Motor neuron (in vitro differentiated cells): ENCODE measurements around the gene SAMD4A. TPM values are rescaled to one million over a fixed set of nuclear protein-coding genes. Genes with fewer than 3 reads are reported as not detected.
A peak's percentile ranks its signal among the peaks of the same experiment; 100 is the strongest.

Experiments
- ATAC-seq, 8 experiments: fragments of 200-7000 bp; cut with Tn5 transposase; replicated peaks in 6 of 8; 2 replicates each; pipeline ENCODE4 v1.8.0; 2021; ENCODE audit warnings: mild to moderate bottlenecking in 8 of 8, moderate library complexity in 8 of 8
- H3K27ac ChIP-seq, 2 donors: fragments of 250-450 bp; sonication (Bioruptor Pico); 2 replicates each; pipeline ENCODE4 v1.9.0; 2021; ENCODE audit warnings: antibody characterized with exemption in 2 of 2, mild to moderate bottlenecking in 2 of 2, moderate library complexity in 1 of 2
- H3K4me1 ChIP-seq, 2 donors: fragments of 250-450 bp; sonication (Bioruptor Pico); replicated peaks in 1 of 2; 2 replicates each; pipeline ENCODE4 v1.6.1; 2021; ENCODE audit warnings: antibody characterized with exemption in 2 of 2, mild to moderate bottlenecking in 2 of 2, moderate library complexity in 1 of 2
- H3K4me3 ChIP-seq, 5 donors: fragments of 250-450 bp; sonication (Bioruptor Pico); 2 replicates each; pipeline ENCODE4 v1.9.0; 2021; ENCODE audit warnings: antibody characterized with exemption in 5 of 5, mild to moderate bottlenecking in 5 of 5, moderate library complexity in 4 of 5
- WGBS, 10 experiments: fragments of 450-650 bp; shearing (Covaris generic); methylation state at CpG; one replicate each; pipeline ENCODE4 v1.0.0; 2022; 5-methylcytosine and 5-hydroxymethylcytosine counted together
- in situ Hi-C, 9 experiments: fragments of 400-800 bp; cut with MboI; loops; one replicate each; pipeline ENCODE4 v1.15.0; 2021; ENCODE audit warnings: low sequenced_read_pairs in 9 of 9, low pct_unique_long_range_greater_than_20kb in 2 of 9; ENCODE audit not compliant: unreplicated experiment in 9 of 9
- total RNA-seq, 8 experiments: library from RNA; unstranded; fragments of 300-600 nt; gene quantifications; 2 replicates each; pipeline versions ENCODE4 v1.2.3 to v1.2.4, GENCODE V29; 2022

SAMD4A gene
- total RNA-seq, 8 experiments from 2014 or later: 2.1 to 38.6 (median 9.9) TPM

GRCh38 chr14:54550514-54550913 lies 16.4 kb upstream of the SAMD4A start:
- ATAC-seq: no peak
- in situ Hi-C loops: loop anchor here in 4 of 9 experiments (25.0 kb wide), 3 partner anchors 137 to 237 kb away; no protein-coding TSS in a partner anchor

DNA sequence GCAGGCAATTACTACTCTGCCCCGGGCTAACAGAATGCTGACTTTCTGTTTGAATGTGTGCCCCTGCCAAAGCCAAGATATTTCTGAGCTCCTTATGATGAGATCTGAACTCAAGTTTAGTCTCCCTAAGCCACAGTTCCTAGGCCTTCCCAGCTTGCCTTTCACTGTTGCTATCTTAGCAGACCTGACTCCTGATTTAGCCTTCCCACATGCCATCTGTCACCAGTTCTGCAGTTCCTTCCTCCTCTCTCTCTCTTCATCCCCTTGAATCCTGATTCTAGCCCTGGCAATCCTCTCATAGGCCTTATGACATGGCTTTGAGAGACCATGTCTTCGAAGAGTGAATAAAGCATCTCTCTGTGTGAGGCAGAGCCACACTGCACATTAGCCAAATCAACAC lies 12.5 kb upstream of the SAMD4A start:
- Histone ChIP-seq H3K4me3 (no peak overlapping the region), H3K27ac (no peak overlapping the region), H3K4me1 (no peaks in the 10 kb centered on the region)
- in situ Hi-C loops: loop anchor here in 4 of 9 experiments (25.0 kb wide), 3 partner anchors 133 to 233 kb away; no protein-coding TSS in a partner anchor
- 40 to 100% (median 100%) methylated on average over 1 to 2 of the region's 2 CpGs; no CpG with 5 or more reads in 3 of the 10 experiments for WGBS, 10 experiments
- ATAC-seq: no peak

More at GRCh38 chr14:54550514-54550913, 16.4 kb upstream of the SAMD4A start:
- 30 to 100% (median 82%) methylated on average over 1 of the region's 1 CpG; no CpG with 5 or more reads in 2 of the 10 experiments for WGBS, 10 experiments
- Histone ChIP-seq H3K27ac (no peak overlapping the region), H3K4me3 (no peak overlapping the region), H3K4me1 (no peaks in the 10 kb centered on the region)

GRCh38 chr14:54555651-54556050 lies 11.3 kb upstream of the SAMD4A start:
- WGBS, 10 experiments: 67 to 100% (median 100%) methylated on average over 1 to 2 of the region's 2 CpGs; no CpG with 5 or more reads in 1 of the 10 experiments
- no peak overlapping the region for H3K27ac ChIP-seq
- ATAC-seq: no peak
- H3K4me3 ChIP-seq: no peak overlapping the region
- H3K4me1 ChIP-seq: no peaks in the 10 kb centered on the region
- in situ Hi-C loops: loop anchor here in 4 of 9 experiments (25.0 kb wide), 3 partner anchors 132 to 232 kb away; no protein-coding TSS in a partner anchor

DNA sequence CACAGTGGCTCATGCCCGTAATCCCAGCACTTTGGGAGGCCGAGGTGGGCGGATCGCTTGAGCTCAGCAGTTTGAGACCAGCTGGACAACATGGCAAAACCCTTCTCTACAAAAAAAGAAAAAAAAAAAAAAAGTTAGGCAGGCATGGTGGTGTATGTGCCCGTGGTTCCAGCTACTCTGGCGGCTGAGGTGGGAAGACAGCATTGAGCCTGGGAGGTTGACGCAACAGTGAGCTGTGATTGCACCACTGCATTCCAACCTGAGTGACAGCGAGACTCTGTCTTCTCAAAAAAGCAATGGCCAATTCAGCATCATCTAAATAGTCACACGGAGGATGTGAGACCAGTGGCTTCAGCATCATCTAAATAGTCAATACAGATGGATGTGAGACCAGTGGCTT lies 10.4 kb upstream of the SAMD4A start:
- Histone ChIP-seq H3K27ac (no peak overlapping the region), H3K4me1 (no peaks in the 10 kb centered on the region), H3K4me3 (no peak overlapping the region)
- WGBS, 10 experiments: 60 to 100% (median 87%) methylated on average over 1 to 9 of the region's 9 CpGs
- peak in 1 of 8 experiments; percentile 36 for ATAC-seq
- in situ Hi-C loops: loop anchor here in 4 of 9 experiments (25.0 kb wide), 3 partner anchors 131 to 231 kb away; no protein-coding TSS in a partner anchor

DNA sequence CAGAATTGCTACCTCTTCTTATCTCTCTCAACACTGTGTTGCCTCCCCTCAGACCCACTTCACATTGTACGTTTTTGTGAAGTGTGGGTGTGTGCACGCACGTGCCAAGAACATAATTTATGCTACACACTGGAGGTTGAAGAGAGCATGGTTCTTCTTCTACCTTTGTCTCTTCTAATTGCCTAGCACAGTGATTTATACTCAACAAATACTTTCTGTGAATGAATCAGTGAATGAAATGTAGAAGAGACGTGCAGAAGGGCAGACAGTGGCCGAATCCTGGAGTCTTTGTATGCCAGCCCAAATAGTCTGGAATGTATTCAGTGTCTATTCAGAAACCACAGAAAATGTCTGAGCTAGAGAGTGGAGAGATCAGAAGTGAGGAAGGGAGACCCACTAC lies 4.6 kb upstream of the SAMD4A start:
- in situ Hi-C loops: loop anchor here in 5 of 9 experiments (10.0 to 25.0 kb wide), 4 partner anchors 125 to 225 kb away; no protein-coding TSS in a partner anchor
- 0 to 44% (median 22%) methylated on average over 1 to 5 of the region's 5 CpGs; no CpG with 5 or more reads in 2 of the 10 experiments for WGBS, 10 experiments
- no peak overlapping the region for H3K4me3 ChIP-seq
- H3K4me1 ChIP-seq: no peaks in the 10 kb centered on the region
- H3K27ac ChIP-seq: no peak overlapping the region
- peak in 1 of 8 experiments; percentile 0 for ATAC-seq

DNA sequence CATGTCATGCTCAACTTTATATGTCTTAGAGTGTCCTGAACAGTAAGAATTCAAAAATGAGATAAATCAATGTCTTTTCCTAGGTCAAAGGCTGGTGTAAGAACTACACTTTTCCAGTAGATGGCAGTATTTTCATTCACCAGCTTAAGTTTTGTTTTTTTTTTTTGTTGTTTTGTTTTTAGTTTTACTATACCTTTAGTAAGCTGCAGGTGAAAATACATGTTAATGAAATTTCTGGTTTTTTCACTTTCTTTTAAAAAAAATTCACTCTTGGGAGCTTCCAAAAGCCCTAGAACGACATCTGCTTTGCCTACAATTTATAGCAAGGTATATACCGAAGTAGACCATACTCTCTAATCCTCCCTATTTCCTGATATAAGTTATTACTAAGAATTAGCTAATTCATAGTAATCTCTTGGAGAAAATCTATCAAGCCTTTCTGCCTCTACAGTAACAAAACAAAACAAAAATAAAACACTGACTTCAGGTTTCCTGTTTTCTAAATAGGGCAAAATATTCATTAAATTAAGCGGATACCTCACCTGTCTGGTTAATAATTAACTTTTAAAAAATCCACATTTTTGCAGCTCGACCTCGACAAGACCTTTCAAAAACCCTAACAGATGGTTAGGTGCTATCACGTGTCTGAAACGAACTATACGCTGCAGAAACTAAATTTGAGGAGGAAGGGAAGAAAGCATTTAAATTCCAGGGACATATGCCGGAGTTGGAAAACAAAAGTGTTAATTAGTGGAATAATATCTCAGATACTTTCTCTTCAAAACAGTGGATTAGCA lies 2.7 kb upstream of the SAMD4A start:
- 1 to 30% (median 14%) methylated on average over 3 to 9 of the region's 9 CpGs for WGBS, 10 experiments
- Histone ChIP-seq H3K4me1 (peaks cover 3 to 6% of the 10 kb centered on the region in 2 donors), H3K4me3 (peak overlapping the region in 2 of 5 donors; percentile 74 to 78), H3K27ac (no peak overlapping the region)
- in situ Hi-C loops: loop anchor here in 5 of 9 experiments (10.0 to 25.0 kb wide), 4 partner anchors 123 to 223 kb away; no protein-coding TSS in a partner anchor
- no peak for ATAC-seq

DNA sequence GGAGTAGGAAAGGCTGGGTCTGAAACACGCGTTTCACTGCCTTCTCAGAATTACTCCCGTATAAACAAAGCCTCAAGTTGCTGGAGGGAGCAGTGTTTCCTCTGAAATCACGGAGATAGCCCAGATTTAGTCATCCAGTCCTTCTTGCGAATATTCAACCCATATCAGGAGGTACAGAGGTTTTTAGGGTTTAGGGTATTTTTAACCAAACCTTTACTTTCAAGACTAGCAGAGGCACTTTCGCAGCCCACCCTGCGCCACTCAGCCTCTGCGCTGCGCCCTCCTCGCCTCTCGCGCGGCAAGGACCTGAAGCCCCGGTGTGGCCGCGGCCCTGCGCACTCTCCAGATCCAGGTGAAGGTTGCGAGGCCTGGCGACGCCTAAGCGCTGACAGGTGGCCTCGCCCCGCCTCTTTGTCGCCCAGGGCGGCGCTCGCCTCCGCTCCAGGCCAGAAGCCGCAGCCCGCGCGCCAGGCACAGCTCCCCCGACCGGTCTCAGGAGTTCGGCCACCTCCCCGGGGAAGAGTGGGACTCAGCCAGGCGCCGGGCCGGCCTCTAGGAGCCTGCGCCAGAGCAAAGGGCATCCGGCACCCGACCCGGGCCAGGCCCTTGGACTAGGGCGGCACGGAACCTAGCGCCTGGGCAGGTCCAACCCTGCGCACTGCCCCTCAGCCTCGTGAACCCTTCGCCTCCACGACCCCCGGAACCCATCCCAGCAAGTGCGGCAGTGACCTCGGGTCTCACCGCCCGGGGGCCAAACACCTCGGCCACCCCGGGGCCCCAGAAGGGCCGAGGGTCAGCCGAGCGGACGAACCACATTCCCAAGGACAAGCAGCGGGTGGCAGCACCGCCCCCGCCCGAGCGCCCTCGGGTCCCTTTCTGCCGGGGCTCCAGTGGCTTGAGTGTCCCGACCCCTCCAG lies 1.8 kb upstream of the SAMD4A start:
- Histone ChIP-seq H3K27ac (no peak overlapping the region), H3K4me1 (peaks cover 3 to 8% of the 10 kb centered on the region in 2 donors), H3K4me3 (peak overlapping the region; percentile 73 to 85 (median 78))
- 0 to 19% (median 0%) methylated on average over 3 to 7 of the region's 69 CpGs; no CpG with 5 or more reads in 2 of the 10 experiments for WGBS, 10 experiments
- ATAC-seq: peak; percentile 5 to 45 (median 30)
- in situ Hi-C loops: loop anchor here in 5 of 9 experiments (10.0 to 25.0 kb wide), 4 partner anchors 122 to 222 kb away; no protein-coding TSS in a partner anchor

DNA sequence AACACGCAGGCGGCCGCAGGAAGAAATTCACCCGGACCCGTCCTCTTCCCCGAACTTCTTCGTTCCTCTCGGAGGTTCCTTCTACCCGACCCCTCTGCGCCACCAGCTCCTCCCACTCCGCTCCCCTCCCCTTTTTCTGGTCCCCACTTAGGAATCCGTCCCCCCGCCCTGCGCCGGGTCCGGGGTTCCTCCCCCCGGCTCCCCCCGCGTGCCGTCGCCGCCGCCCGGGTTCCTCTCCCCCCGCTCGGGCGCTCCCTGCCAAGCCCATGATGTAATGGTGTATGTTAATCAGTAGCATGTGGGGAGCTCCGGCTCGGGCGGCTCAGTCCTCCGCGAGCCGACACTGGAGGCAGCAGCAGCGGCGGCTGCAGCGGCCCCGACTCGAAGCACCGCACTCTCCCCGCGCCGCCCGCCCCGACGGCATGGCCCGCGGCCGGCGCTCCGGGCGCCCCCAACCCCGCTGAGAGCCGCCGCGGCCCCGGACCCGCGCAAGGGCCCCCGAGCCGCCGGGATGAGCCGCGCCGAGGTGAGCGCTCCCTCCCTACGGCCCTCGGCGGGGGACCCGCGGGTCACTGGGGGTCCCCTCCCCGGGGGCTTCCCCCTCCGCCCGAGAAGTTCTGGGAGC lies 1.0 kb upstream of the SAMD4A start:
- in situ Hi-C loops: loop anchor here in 5 of 9 experiments (10.0 to 25.0 kb wide), 4 partner anchors 121 to 221 kb away; no protein-coding TSS in a partner anchor
- WGBS, 10 experiments: no CpG with 5 or more reads among the region's 73 CpGs
- Histone ChIP-seq H3K4me1 (peaks cover 3 to 8% of the 10 kb centered on the region in 2 donors), H3K4me3 (peak overlapping the region; percentile 73 to 85 (median 78)), H3K27ac (no peak overlapping the region)
- ATAC-seq: peak; percentile 54 to 78 (median 72)

GRCh38 chr14:54567224-54567638 lies 303 bp downstream of the SAMD4A start:
- 0% methylated on average over 2 of the region's 31 CpGs; no CpG with 5 or more reads in 9 of the 10 experiments for WGBS, 10 experiments
- peak in 7 of 8 experiments; percentile 0 to 13 (median 3) for ATAC-seq
- H3K4me1 ChIP-seq: peaks cover 3 to 8% of the 10 kb centered on the region in 2 donors
- in situ Hi-C loops: loop anchor here in 5 of 9 experiments (10.0 to 25.0 kb wide), 4 partner anchors 120 to 220 kb away; no protein-coding TSS in a partner anchor
- H3K27ac ChIP-seq: no peak overlapping the region
- peak overlapping the region; percentile 73 to 85 (median 78) for H3K4me3 ChIP-seq

DNA sequence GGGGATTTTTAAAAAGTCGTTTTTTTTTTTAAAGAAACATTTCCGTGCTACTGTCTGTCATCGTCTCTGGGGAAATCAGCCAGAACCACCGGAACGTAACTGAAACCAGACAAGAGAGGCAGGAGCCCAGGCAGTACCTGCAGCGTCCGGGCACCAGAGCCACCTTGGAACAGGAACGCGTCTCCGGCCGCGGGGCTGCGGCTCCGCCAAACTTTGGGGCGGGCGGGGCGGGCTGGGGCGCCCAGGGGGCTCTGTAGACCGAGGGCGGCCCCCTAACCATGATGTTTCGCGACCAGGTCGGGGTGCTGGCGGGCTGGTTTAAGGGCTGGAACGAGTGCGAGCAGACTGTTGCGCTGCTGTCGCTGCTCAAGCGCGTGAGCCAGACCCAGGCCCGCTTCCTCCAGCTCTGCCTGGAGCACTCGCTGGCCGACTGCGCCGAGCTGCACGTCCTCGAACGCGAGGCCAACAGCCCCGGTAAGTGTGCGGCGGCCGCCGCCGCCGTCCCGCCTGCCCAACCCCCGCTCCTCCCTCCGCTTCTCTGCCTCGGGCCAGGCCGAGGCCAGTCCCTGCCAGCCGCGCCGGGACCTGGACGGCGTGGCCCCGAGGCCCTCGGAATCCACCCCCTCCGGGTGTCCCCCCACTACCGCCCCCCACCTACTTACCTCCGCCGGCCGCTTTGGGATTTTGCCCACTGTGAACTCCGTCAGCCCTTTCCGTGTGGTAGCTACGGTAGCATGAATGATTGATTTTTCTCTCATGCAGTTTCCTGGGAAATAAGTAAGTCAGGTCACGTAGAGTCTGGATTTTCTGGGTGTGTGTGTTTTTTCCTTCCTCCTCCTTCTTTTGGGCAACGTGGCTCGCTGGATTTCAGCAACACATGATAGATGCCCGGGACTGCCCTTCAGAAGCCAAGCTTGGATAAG lies 972 bp downstream of the SAMD4A start:
- Histone ChIP-seq H3K4me3 (peak overlapping the region; percentile 73 to 85 (median 78)), H3K4me1 (peaks cover 3 to 8% of the 10 kb centered on the region in 2 donors), H3K27ac (no peak overlapping the region)
- WGBS, 10 experiments: 0 to 18% (median 0%) methylated on average over 2 to 6 of the region's 70 CpGs; no CpG with 5 or more reads in 4 of the 10 experiments
- peak; percentile 0 to 28 (median 20) for ATAC-seq
- in situ Hi-C loops: loop anchor here in 5 of 9 experiments (10.0 to 25.0 kb wide), 4 partner anchors 119 to 219 kb away; no protein-coding TSS in a partner anchor
